HepG2 (cell line): ENCODE measurements around the gene HIPK3. TPM values are rescaled to one million over a fixed set of nuclear protein-coding genes. Genes with fewer than 3 reads are reported as not detected.
"Not testable (repeated sequence)": the region's sequence is repeated elsewhere in the genome, so short reads cannot be mapped to it uniquely, and the experiment has no call there.

ENCODE experiments used
- ATAC-seq: fragments of 200-7000 bp; cut with Tn5 transposase; 3 replicates; pipeline ENCODE4 v1.9.1; 2020; ENCODE audit warnings: mild to moderate bottlenecking, moderate library complexity
- BruUV-seq: library from RNA; stranded (reverse); fragments of 400-500 nt; replicated peaks from 2 replicates; lab custom pipeline; 2021; lab: Mats Ljungman, UMichigan
- CTCF ChIA-PET: fragments of 300-600 bp; formaldehyde crosslinking; extraction: SDS; loops from one replicate; lab custom pipeline; 2021; ENCODE audit warnings: low total read pairs, inconsistent platforms, low intra/inter-chr PET ratio; lab: Yijun Ruan, JAX
- POLR2A ChIA-PET: fragments of 350-600 bp; sonication (Branson Sonifier 250); formaldehyde crosslinking; loops from one replicate; lab custom pipeline; 2020; ENCODE audit warnings: antibody characterized with exemption, inconsistent platforms; lab: Yijun Ruan, JAX
- DNase-seq: peaks from one replicate; pipeline ENCODE4 v3.0.0-alpha.2; 2015; ENCODE audit warnings: low spot score
- FAIRE-seq: peaks from 3 replicates; lab custom pipeline; 2011; peaks lifted over from hg19 to GRCh38; lab: Jason Lieb, UNC
- H2AFZ ChIP-seq: one replicate; pipeline ENCODE4 v1.6.1; 2011; ENCODE audit warnings: low read length, inconsistent platforms
- H3K27ac ChIP-seq: fragments of 300-600 bp; 3 replicates; pipeline ENCODE4 v1.8.0; 2011; ENCODE audit warnings: mixed run types, mild to moderate bottlenecking, mixed read lengths, low read length, inconsistent platforms; ENCODE audit not compliant: insufficient read depth; ENCODE audit errors: extremely low read length
- H3K27me3 ChIP-seq, 2 experiments: fragments of 200-600 bp in 1 of 2; 2 replicates in 1 of 2; 3 replicates in 1 of 2; pipeline versions ENCODE4 v1.6.0 to v1.8.0; 2011; ENCODE audit warnings: low read length in 2 of 2, mild to moderate bottlenecking in 2 of 2, moderate library complexity in 2 of 2, inconsistent platforms in 1 of 2; ENCODE audit not compliant: insufficient read depth in 2 of 2, control insufficient read depth in 1 of 2
- H3K36me3 ChIP-seq, 2 experiments: fragments of 200-600 bp in 1 of 2; replicated peaks in 1 of 2; 2 replicates in 1 of 2; 3 replicates in 1 of 2; pipeline versions ENCODE4 v1.5.1 to v1.8.0; 2011; ENCODE audit warnings: low read length in 2 of 2, inconsistent platforms in 1 of 2; ENCODE audit not compliant: insufficient read depth in 2 of 2, control insufficient read depth in 1 of 2
- H3K4me1 ChIP-seq: 2 replicates; pipeline ENCODE4 v1.5.1; 2012; ENCODE audit warnings: low read length, inconsistent platforms; ENCODE audit not compliant: insufficient read depth
- H3K4me2 ChIP-seq: 2 replicates; pipeline ENCODE4 v1.6.0; 2011; ENCODE audit warnings: low read depth, low read length, inconsistent platforms
- H3K4me3 ChIP-seq, 3 experiments: fragments of 200-600 bp in 1 of 3; sonication (generic), shearing (Covaris generic) in 1 of 3; replicated peaks in 1 of 3; 2 replicates each; pipeline ENCODE4 v1.5.1; 2011 to 2016; ENCODE audit warnings: low read length in 3 of 3, inconsistent platforms in 2 of 3, low read depth in 2 of 3, mild to moderate bottlenecking in 2 of 3, control low read depth in 1 of 3, mixed read lengths in 1 of 3; ENCODE audit not compliant: insufficient read depth in 1 of 3
- H3K79me2 ChIP-seq: one replicate; pipeline ENCODE4 v1.6.1; 2011; ENCODE audit warnings: low read length, inconsistent platforms; ENCODE audit not compliant: insufficient read depth
- H3K9ac ChIP-seq: 2 replicates; pipeline ENCODE4 v1.6.0; 2011; ENCODE audit warnings: mild to moderate bottlenecking, low read depth, low read length, inconsistent platforms; ENCODE audit not compliant: insufficient read depth
- H3K9me3 ChIP-seq: 2 replicates; pipeline ENCODE4 v1.5.1; 2012; ENCODE audit warnings: mild to moderate bottlenecking, low read length
- H4K20me1 ChIP-seq: 2 replicates; pipeline ENCODE4 v1.6.0; 2011; ENCODE audit warnings: inconsistent platforms, mild to moderate bottlenecking, low read length, moderate library complexity; ENCODE audit not compliant: insufficient read depth
- POLR2A ChIP-seq, 2 experiments: IDR thresholded peaks; 2 replicates each; pipeline ENCODE4 v1.6.1; 2011; ENCODE audit warnings: low read depth in 2 of 2, low read length in 2 of 2, mild to moderate bottlenecking in 1 of 2, moderate library complexity in 1 of 2; ENCODE audit not compliant: insufficient read depth in 1 of 2
- SYNCRIP ChIP-seq: fragments of 200-400 bp; formaldehyde crosslinking; IDR thresholded peaks from 2 replicates; pipeline ENCODE4 v1.6.1; 2018; ENCODE audit warnings: mild to moderate bottlenecking, low read depth, low read length; ENCODE audit not compliant: insufficient read depth
- TEAD3 ChIP-seq: optimal IDR thresholded peaks from 2 replicates; pipeline ENCODE3; 2016; ENCODE audit warnings: borderline replicate concordance
- ZBTB2 ChIP-seq: sonication (generic); formaldehyde crosslinking; IDR thresholded peaks from 2 replicates; pipeline ENCODE4 v1.8.0; 2022; ENCODE audit warnings: low read depth, missing genetic modification reagents
- ZNF180 ChIP-seq: sonication (generic); formaldehyde crosslinking; IDR thresholded peaks from 2 replicates; pipeline ENCODE4 v1.4.0; 2020; ENCODE audit warnings: low read depth, missing genetic modification reagents, borderline replicate concordance
- ZNF460 ChIP-seq: sonication (generic); formaldehyde crosslinking; IDR thresholded peaks from 2 replicates; pipeline ENCODE4 v1.5.1; 2020; ENCODE audit warnings: missing genetic modification reagents, mild to moderate bottlenecking, borderline replicate concordance
- WGBS: methylation state at CpG from one replicate; pipeline ENCODE4 v1.1.6; 2017; ENCODE audit warnings: low lambda C conversion rate; 5-methylcytosine and 5-hydroxymethylcytosine counted together
- in situ Hi-C: cut with HindIII; loops from 2 replicates; pipeline ENCODE4 v1.10.0; 2017; ENCODE audit warnings: low pct_unique_long_range_greater_than_20kb; ENCODE audit not compliant: extremely low pct_ligation_motif_present
- intact Hi-C: fragments of 100-400 bp; cut with micrococcal nuclease; formaldehyde crosslinking; loops from one replicate; pipeline ENCODE4 v1.10.0; 2022; ENCODE audit not compliant: unreplicated experiment
- polyA plus RNA-seq, 8 experiments: library from polyadenylated mRNA; depleted of rRNA in 3 of 8; stranded (reverse) in 7 of 8; unstranded in 1 of 8; fragments of >200 nt; fragmentation: Illumina TruSeq in 4 of 8; extraction: Trizol in 4 of 8; gene quantifications; 2 replicates each; pipeline versions ENCODE4 v1.2.1 to v1.2.3, GENCODE V29; 2011 to 2016; ENCODE audit warnings: low read depth in 4 of 8, missing spikeins in 1 of 8, mixed read lengths in 1 of 8; ENCODE audit not compliant: insufficient read depth in 1 of 8
- total RNA-seq, 5 experiments: library from RNA; depleted of rRNA; stranded (reverse); fragments of >200 nt; fragmentation: Illumina TruSeq; extraction: Trizol; gene quantifications; 2 replicates each; pipeline ENCODE4 v1.2.3, GENCODE V29; 2016; ENCODE audit warnings: low read depth in 1 of 5
- TF ChIP-seq, protein P1 (sequence below): sonication (generic); formaldehyde crosslinking; IDR thresholded peaks from 2 replicates; pipeline ENCODE4 v1.9.0; 2021; ENCODE audit warnings: missing genetic modification reagents, borderline replicate concordance
- TF ChIP-seq, protein P2 (sequence below): fragments of 450-650 bp; IDR thresholded peaks from 2 replicates; pipeline ENCODE4 v1.6.1; 2017

HIPK3 gene
- total and polyA plus RNA-seq, 2 of the 13 experiments (the other 11 are each of a cell fraction or from before 2014, with no cell fraction given) = 20.5 to 44.3 TPM

DNA sequence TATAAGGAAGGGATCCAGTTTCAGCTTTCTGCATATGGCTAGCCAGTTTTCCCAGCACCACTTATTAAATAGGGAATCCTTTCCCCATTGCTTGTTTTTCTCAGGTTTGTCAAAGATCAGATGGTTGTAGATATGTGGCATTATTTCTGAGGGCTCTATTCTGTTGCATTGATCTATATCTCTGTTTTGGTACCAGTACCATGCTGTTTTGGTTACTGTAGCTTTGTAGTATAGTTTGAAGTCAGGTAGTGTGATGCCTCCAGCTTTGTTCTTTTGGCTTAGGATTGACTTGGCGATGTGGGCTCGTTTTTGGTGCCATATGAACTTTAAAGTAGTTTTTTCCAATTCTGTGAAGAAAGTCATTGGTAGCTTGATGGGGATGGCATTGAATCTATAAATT, 40.5 kb upstream of the HIPK3 start:
- H2AFZ ChIP-seq, ATAC-seq: not testable (repeated sequence)

DNA sequence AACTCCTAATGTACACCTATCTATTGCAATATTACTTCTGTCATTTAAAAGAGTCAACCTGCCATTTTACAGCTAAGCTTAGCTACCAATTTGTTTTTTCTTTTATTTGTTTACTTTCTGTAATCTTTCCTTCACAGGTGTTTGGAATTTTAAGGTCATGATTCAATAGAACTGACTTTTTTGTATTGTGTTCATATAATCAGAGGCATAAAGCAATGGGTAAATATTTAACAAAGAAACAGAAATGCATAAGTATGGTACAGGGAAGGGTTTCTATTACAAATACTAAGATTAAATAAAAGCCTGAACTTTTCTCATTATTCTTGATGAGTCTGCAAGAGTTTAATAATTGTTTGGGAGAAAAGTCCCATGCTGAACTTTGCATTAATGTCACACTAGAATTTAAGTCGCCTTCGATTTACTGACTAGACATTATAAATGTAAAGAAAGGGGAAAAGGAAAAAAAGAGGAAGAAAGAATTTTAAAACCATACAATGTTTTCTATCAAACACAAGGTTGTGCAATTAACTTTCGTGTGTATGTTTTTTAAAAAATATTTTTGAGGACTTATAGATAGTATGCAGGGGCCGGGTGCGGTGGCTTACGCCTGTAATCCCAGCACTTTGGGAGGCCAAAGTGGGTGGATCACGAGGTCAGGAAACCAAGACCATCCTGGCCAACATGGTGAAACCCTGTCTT, 35.0 kb upstream of the HIPK3 start:
- no peak overlapping the region for H3K4me2 ChIP-seq
- H3K79me2 ChIP-seq = no peaks in the 10 kb centered on the region
- H3K4me1 ChIP-seq = no peaks in the 10 kb centered on the region
- H3K36me3 ChIP-seq = no peaks in the 10 kb centered on the region
- H3K27me3 ChIP-seq = no peaks in the 10 kb centered on the region
- H4K20me1 ChIP-seq = no peaks in the 10 kb centered on the region
- ChIA-PET CTCF (no interaction called here), POLR2A (no interaction called here)
- no peak overlapping the region for H3K27ac ChIP-seq
- intact Hi-C loops (no loop called here), in situ Hi-C loops (no loop called here)
- FAIRE-seq = no peak
- H3K9me3 ChIP-seq = no peaks in the 10 kb centered on the region
- no peak overlapping the region for H3K9ac ChIP-seq
- H3K4me3 ChIP-seq = no peak overlapping the region
- 64% methylated on average over 7 of the region's 7 CpGs for WGBS
- DNase-seq = no peak
- no peak for ATAC-seq
- BruUV-seq = no TSS peak
- H2AFZ ChIP-seq = no peak overlapping the region
- no peak for TF ChIP-seq ZNF460 (CRISPR knock-in tag)
- TF ChIP-seq SYNCRIP = no peak
- TF ChIP-seq POLR2A (IDR thresholded peaks at IDR 0.05; ENCODE audit: insufficient read depth in 1 of 2, low read depth in 2 of 2, low read length in 2 of 2) = no peak
- TF ChIP-seq TEAD3 (CRISPR knock-in tag) = no peak
- TF ChIP-seq, protein P1, sequence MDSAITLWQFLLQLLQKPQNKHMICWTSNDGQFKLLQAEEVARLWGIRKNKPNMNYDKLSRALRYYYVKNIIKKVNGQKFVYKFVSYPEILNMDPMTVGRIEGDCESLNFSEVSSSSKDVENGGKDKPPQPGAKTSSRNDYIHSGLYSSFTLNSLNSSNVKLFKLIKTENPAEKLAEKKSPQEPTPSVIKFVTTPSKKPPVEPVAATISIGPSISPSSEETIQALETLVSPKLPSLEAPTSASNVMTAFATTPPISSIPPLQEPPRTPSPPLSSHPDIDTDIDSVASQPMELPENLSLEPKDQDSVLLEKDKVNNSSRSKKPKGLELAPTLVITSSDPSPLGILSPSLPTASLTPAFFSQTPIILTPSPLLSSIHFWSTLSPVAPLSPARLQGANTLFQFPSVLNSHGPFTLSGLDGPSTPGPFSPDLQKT (CRISPR knock-in tag) = no peak
- no peak for TF ChIP-seq ZBTB2 (CRISPR knock-in tag)
- TF ChIP-seq, protein P2, sequence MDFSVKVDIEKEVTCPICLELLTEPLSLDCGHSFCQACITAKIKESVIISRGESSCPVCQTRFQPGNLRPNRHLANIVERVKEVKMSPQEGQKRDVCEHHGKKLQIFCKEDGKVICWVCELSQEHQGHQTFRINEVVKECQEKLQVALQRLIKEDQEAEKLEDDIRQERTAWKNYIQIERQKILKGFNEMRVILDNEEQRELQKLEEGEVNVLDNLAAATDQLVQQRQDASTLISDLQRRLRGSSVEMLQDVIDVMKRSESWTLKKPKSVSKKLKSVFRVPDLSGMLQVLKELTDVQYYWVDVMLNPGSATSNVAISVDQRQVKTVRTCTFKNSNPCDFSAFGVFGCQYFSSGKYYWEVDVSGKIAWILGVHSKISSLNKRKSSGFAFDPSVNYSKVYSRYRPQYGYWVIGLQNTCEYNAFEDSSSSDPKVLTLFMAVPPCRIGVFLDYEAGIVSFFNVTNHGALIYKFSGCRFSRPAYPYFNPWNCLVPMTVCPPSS = no peak
- TF ChIP-seq ZNF180 (CRISPR knock-in tag) = no peak

More for the DNA sequence above, 40.5 kb upstream of the HIPK3 start:
- H3K4me1 ChIP-seq, H3K27me3 ChIP-seq, DNase-seq, H3K9me3 ChIP-seq, CTCF ChIA-PET, H3K27ac ChIP-seq, in situ Hi-C loops, H3K4me3 ChIP-seq, intact Hi-C loops, FAIRE-seq, H3K36me3 ChIP-seq, H3K4me2 ChIP-seq, BruUV-seq, H4K20me1 ChIP-seq, POLR2A ChIA-PET, H3K9ac ChIP-seq, H3K79me2 ChIP-seq: not testable (repeated sequence)
- 0% methylated on average over 2 of the region's 2 CpGs for WGBS
